ENCODE results near the gene ZNF879. TPM values are rescaled to one million over a fixed set of nuclear protein-coding genes. Genes with fewer than 3 reads are reported as not detected.

ZNF879 gene
- 3.2 and 5.8 TPM in 2 replicates for total RNA-seq

GRCh38 chr5:179023528-179024189 lies at the start of gene ZNF879:
TSS of gene ZNF879 (plus strand) at chr5:179023804. CDS start at chr5:179025005, 1,201 bp downstream.

GRCh38 chr5:178994580-178995340 lies 28.8 kb upstream of the ZNF879 start, which contains the start of gene GRM6:
TSS of gene GRM6 (minus strand) at chr5:178995320. CDS start at chr5:178994944, 376 bp downstream.

DNA sequence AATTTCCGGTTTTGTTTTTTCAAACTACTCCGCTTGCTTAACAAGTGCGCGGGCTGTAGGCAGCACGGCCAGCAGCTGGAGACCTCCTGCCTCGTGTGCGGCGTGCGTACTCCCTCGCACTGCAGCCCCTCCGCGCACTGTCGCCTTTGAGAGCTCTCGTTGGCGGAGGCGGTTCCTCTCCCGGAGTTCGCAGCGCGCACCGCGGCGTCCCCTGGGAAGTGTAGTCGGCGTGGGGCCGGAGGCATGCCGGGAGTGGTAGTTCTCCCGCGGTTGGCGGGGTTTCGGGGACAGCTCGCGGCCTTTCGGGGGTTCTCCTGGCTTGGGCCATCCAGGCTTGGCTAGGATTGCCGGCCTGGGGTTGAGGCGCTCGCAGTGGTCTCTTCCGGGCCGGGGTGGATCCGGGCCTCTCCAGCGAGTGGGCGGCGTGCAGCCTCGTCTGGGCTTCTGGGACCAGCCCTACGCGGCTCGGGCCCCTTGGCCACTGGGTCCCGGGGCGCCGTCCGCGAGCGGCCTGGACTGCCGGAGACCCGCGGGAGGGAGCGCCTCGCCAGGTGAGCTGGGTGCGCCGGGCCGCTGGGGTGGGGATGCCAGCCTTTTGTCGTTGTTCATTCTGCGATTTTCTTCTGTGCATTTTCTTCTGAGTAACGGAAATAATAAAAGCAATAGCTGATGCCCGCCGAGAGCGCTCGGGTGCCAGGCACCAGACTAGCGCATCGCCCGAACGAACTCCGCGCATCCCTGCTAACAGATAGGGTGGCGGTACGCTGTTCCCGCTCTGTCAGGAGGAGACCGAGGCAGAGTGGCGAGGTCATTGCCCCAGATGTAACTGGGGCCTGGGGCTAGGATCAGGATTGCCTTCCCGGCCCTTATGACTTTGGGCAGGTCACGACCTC lies 36.8 kb downstream of the ZNF879 start, which contains the start of gene ZNF354C:
Gene ZNF354C, plus strand, starts transcription at position 258 of the 893 bp plus-strand sequence. CDS start 1,696 bp downstream, outside the sequence.

Other genes with a start within 250 kb of the ZNF879 start
- 3.4 and 4.0 TPM in 2 replicates for gene ZNF354B, start 163.9 kb upstream of the ZNF879 start, total RNA-seq
- under 0.01 and 0.18 TPM in 2 replicates for gene ZFP2, start 127.9 kb upstream of the ZNF879 start, total RNA-seq
- gene ZNF454, start 82.6 kb upstream of the ZNF879 start, total RNA-seq = 1.1 and 1.9 TPM in 2 replicates
- not detected in 2 replicates for gene GRM6, start 28.5 kb upstream of the ZNF879 start, total RNA-seq
- 3.4 and 3.8 TPM in 2 replicates for gene ZNF354C, start 36.6 kb downstream of the ZNF879 start, total RNA-seq